Natural killer cell (primary cell): Measurements from ENCODE around the gene SLC25A29. TPM values are rescaled to one million over a fixed set of nuclear protein-coding genes. Genes with fewer than 3 reads are reported as not detected.
"Not testable (repeated sequence)": the region's sequence is repeated elsewhere in the genome, so short reads cannot be mapped to it uniquely, and the experiment has no call there.

ENCODE experiments used
- ATAC-seq, 3 donors: fragments of 150-1000 bp in 2 of 3; fragments of 200-7000 bp in 1 of 3; cut with Tn5 transposase; 1 replicate in 1 of 3; 2 replicates in 2 of 3; pipeline ENCODE4 v1.10.0; 2021; ENCODE audit warnings: mild to moderate bottlenecking in 2 of 3, moderate library complexity in 2 of 3
- DNase-seq, 2 donors: peaks; one replicate each; pipeline versions ENCODE4 v3.0.0 to v3.0.0-alpha.2; 2013 to 2021; ENCODE audit warnings: mixed read lengths in 1 of 2
- H3K27ac ChIP-seq: one replicate; pipeline ENCODE4 v1.5.1; 2013; ENCODE audit warnings: mild to moderate bottlenecking, low read length
- H3K27me3 ChIP-seq: one replicate; pipeline ENCODE4 v1.6.1; 2013; ENCODE audit warnings: low read length; ENCODE audit not compliant: control insufficient read depth, insufficient read depth
- H3K36me3 ChIP-seq: one replicate; pipeline ENCODE4 v1.6.1; 2013; ENCODE audit warnings: low read length; ENCODE audit not compliant: control insufficient read depth, insufficient read depth
- H3K4me1 ChIP-seq: one replicate; pipeline ENCODE4 v1.6.1; 2013; ENCODE audit warnings: low read length; ENCODE audit not compliant: control insufficient read depth, insufficient read depth
- H3K4me3 ChIP-seq: one replicate; pipeline ENCODE4 v1.5.1; 2013; ENCODE audit warnings: low read length
- H3K9me3 ChIP-seq: one replicate; pipeline ENCODE4 v1.6.1; 2013; ENCODE audit warnings: low read length; ENCODE audit not compliant: control insufficient read depth, insufficient read depth
- H3K27ac Mint-ChIP-seq, 2 donors: one replicate each; pipeline ENCODE4 v1.8.0; 2022; ENCODE audit warnings: mild to moderate bottlenecking in 2 of 2, mixed read lengths in 2 of 2, moderate library complexity in 1 of 2
- H3K27me3 Mint-ChIP-seq, 2 donors: one replicate each; pipeline ENCODE4 v1.8.0; 2022; ENCODE audit warnings: low read depth in 2 of 2, mixed read lengths in 2 of 2
- H3K36me3 Mint-ChIP-seq: one replicate; pipeline ENCODE4 v1.8.0; 2022; ENCODE audit warnings: mixed read lengths
- H3K4me1 Mint-ChIP-seq, 2 donors: one replicate each; pipeline ENCODE4 v1.8.0; 2022; ENCODE audit warnings: mixed read lengths in 2 of 2
- H3K4me3 Mint-ChIP-seq: one replicate; pipeline ENCODE4 v1.8.0; 2022; ENCODE audit warnings: mild to moderate bottlenecking, moderate library complexity, mixed read lengths
- H3K9me3 Mint-ChIP-seq, 2 donors: one replicate each; pipeline ENCODE4 v1.8.0; 2022; ENCODE audit warnings: mixed read lengths in 2 of 2
- CTCF ChIP-seq: fragments of 200-600 bp; IDR thresholded peaks from one replicate; pipeline ENCODE4 v1.8.0; 2022; ENCODE audit warnings: antibody characterized with exemption
- WGBS: methylation state at CpG from one replicate; pipeline ENCODE4 v1.1.7; 2013; ENCODE audit warnings: missing lambda C conversion rate; ENCODE audit not compliant: insufficient coverage; 5-methylcytosine and 5-hydroxymethylcytosine counted together
- intact Hi-C: fragments of 100-400 bp; cut with micrococcal nuclease; formaldehyde crosslinking; loops from one replicate; pipeline ENCODE4 v1.14.2; 2022
- total RNA-seq, 4 donors: library from RNA; stranded (reverse); fragments of 120-200 nt in 1 of 4; gene quantifications; one replicate each; pipeline versions ENCODE4 v1.2.3 to v1.2.4, GENCODE V29; 2013 to 2022

Gene SLC25A29
- total RNA-seq, 3 donors from 2014 or later (not counting 1 experiment from before 2014, with no cell fraction given): 8.6 to 80.7 (median 69.3) TPM

- peaks cover 2% of the 10 kb centered on the region for H3K36me3 ChIP-seq
- H3K9me3 ChIP-seq: no peaks in the 10 kb centered on the region
- TF ChIP-seq CTCF: no peak
- Mint-ChIP-seq H3K27me3 (no peaks in the 10 kb centered on the region), H3K4me1 (peaks cover 15% of the 10 kb centered on the region in 2 donors), H3K4me3 (peak overlapping the region; percentile 65), H3K9me3 (no peaks in the 10 kb centered on the region), H3K36me3 (no peaks in the 10 kb centered on the region), H3K27ac (peak overlapping the region in 1 of 2 donors; percentile 83)
- H3K4me3 ChIP-seq: no peak overlapping the region
- H3K27me3 ChIP-seq: no peaks in the 10 kb centered on the region
- intact Hi-C loops: loop anchor here (2.0 kb wide), 1 partner anchor 23 kb away; the partner anchor contains the start of gene SLC25A29
- H3K4me1 ChIP-seq: peaks cover 20% of the 10 kb centered on the region
- no peak for ATAC-seq
- no peak for DNase-seq
- H3K27ac ChIP-seq: no peak overlapping the region
- 81% methylated on average over 26 of the region's 26 CpGs for WGBS
These were observed 22.0 kb downstream of the SLC25A29 start for GRCh38 chr14:100283984-100284881.

- peaks cover 23% of the 10 kb centered on the region in 2 donors for H3K4me1 Mint-ChIP-seq
- H3K4me3 ChIP-seq, H3K9me3 ChIP-seq, H3K27ac ChIP-seq, H3K36me3 ChIP-seq, H3K36me3 Mint-ChIP-seq, H3K27me3 Mint-ChIP-seq, H3K27ac Mint-ChIP-seq, H3K9me3 Mint-ChIP-seq, DNase-seq, H3K27me3 ChIP-seq, ATAC-seq, intact Hi-C loops, H3K4me3 Mint-ChIP-seq: not testable (repeated sequence)
- peaks cover 25% of the 10 kb centered on the region for H3K4me1 ChIP-seq
- 96% methylated on average over 9 of the region's 9 CpGs for WGBS
These were observed 22.8 kb downstream of the SLC25A29 start for GRCh38 chr14:100283436-100283835.

- no peak overlapping the region for H3K4me3 ChIP-seq
- H3K36me3 ChIP-seq: peaks cover 2% of the 10 kb centered on the region
- Mint-ChIP-seq H3K4me3 (no peak overlapping the region), H3K9me3 (no peaks in the 10 kb centered on the region), H3K36me3 (no peaks in the 10 kb centered on the region), H3K4me1 (peaks cover 26% of the 10 kb centered on the region in 2 donors), H3K27me3 (no peaks in the 10 kb centered on the region), H3K27ac (peak overlapping the region; percentile 29 to 33)
- DNase-seq (no peak), ATAC-seq (no peak)
- WGBS: 92% methylated on average over 9 of the region's 9 CpGs
- no peak for TF ChIP-seq CTCF
- intact Hi-C loops: no loop called here
- no peak overlapping the region for H3K27ac ChIP-seq
- no peaks in the 10 kb centered on the region for H3K9me3 ChIP-seq
- peaks cover 26% of the 10 kb centered on the region for H3K4me1 ChIP-seq
- H3K27me3 ChIP-seq: no peaks in the 10 kb centered on the region
These were observed 23.4 kb downstream of the SLC25A29 start for GRCh38 chr14:100282766-100283419.

GRCh38 chr14:100282083-100282350 lies 24.2 kb downstream of the SLC25A29 start:
- H3K4me3 ChIP-seq: no peak overlapping the region
- no peak for ATAC-seq
- H3K4me3 Mint-ChIP-seq: no peak overlapping the region
- H3K4me1 ChIP-seq: peaks cover 26% of the 10 kb centered on the region
- 99% methylated on average over 7 of the region's 7 CpGs for WGBS
- no peaks in the 10 kb centered on the region for H3K9me3 ChIP-seq
- intact Hi-C loops: no loop called here
- H3K27ac Mint-ChIP-seq: no peak overlapping the region
- TF ChIP-seq CTCF: no peak
- H3K27me3 ChIP-seq: no peaks in the 10 kb centered on the region
- H3K4me1 Mint-ChIP-seq: peaks cover 26% of the 10 kb centered on the region in 2 donors
- H3K9me3 Mint-ChIP-seq: no peaks in the 10 kb centered on the region
- H3K27ac ChIP-seq: no peak overlapping the region
- no peaks in the 10 kb centered on the region for H3K27me3 Mint-ChIP-seq
- no peaks in the 10 kb centered on the region for H3K36me3 Mint-ChIP-seq
- peaks cover 6% of the 10 kb centered on the region for H3K36me3 ChIP-seq
- no peak for DNase-seq
